ENCODE measurements around the gene BEND7.

DNA sequence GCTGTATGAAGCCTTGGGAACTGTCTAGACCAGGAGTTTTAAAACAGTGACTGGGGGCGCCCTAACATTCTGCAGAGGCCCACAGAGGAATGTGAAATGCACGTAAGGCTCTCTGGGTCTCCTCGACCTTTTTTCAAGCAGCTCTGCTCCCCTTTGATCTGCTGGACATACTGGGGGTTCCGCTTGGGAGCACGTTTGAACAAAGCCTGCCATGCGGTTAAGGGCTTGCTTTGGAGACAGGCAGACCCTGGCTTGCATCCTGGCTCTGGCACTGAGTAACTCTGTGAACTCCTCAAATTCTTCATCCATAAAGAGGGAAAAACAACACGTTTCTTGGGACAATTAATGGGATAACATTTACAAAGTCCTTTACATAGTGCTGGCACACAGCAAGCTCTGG is 7.8 kb downstream of the BEND7 start:
- TF ChIP-seq CTCF (conservative IDR thresholded peaks at IDR 0.05; ENCODE audit: low read depth, low read length) (no peak), POLR2A (IDR thresholded peaks at IDR 0.05; ENCODE audit: low read depth, low read length) (no peak), NFE2L2 (IDR thresholded peaks at IDR 0.05; ENCODE audit: low read depth, low read length) (no peak), CEBPB (IDR thresholded peaks at IDR 0.05; ENCODE audit: low read depth, low read length) (no peak), CHD1 (IDR thresholded peaks at IDR 0.05; ENCODE audit: low read depth, low read length) (no peak), MXI1 (IDR thresholded peaks at IDR 0.05; ENCODE audit: borderline replicate concordance, low read depth, low read length) (no peak), USF2 (IDR thresholded peaks at IDR 0.05; ENCODE audit: low read depth, low read length) (no peak), FOS (IDR thresholded peaks at IDR 0.05; ENCODE audit: low read depth, low read length) (no peak), RAD21 (IDR thresholded peaks at IDR 0.05; ENCODE audit: low read length) (no peak), RFX5 (IDR thresholded peaks at IDR 0.05; ENCODE audit: low read depth, low read length) (no peak), RCOR1 (IDR thresholded peaks at IDR 0.05; ENCODE audit: insufficient replicate concordance, low read length) (no peak)
- TF ChIP-seq, protein P1, sequence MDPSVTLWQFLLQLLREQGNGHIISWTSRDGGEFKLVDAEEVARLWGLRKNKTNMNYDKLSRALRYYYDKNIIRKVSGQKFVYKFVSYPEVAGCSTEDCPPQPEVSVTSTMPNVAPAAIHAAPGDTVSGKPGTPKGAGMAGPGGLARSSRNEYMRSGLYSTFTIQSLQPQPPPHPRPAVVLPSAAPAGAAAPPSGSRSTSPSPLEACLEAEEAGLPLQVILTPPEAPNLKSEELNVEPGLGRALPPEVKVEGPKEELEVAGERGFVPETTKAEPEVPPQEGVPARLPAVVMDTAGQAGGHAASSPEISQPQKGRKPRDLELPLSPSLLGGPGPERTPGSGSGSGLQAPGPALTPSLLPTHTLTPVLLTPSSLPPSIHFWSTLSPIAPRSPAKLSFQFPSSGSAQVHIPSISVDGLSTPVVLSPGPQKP (IDR thresholded peaks at IDR 0.05; ENCODE audit: borderline replicate concordance, low read depth, low read length), result no peak

Data from IMR-90 (cell line).